Measurements from ENCODE around the gene TEDC1. TPM values are rescaled to one million over a fixed set of nuclear protein-coding genes. Genes with fewer than 3 reads are reported as not detected.

TEDC1 gene
- total RNA-seq, 4 donors from 2014 or later, result 2.8 to 16.9 (median 5.4) TPM

DNA sequence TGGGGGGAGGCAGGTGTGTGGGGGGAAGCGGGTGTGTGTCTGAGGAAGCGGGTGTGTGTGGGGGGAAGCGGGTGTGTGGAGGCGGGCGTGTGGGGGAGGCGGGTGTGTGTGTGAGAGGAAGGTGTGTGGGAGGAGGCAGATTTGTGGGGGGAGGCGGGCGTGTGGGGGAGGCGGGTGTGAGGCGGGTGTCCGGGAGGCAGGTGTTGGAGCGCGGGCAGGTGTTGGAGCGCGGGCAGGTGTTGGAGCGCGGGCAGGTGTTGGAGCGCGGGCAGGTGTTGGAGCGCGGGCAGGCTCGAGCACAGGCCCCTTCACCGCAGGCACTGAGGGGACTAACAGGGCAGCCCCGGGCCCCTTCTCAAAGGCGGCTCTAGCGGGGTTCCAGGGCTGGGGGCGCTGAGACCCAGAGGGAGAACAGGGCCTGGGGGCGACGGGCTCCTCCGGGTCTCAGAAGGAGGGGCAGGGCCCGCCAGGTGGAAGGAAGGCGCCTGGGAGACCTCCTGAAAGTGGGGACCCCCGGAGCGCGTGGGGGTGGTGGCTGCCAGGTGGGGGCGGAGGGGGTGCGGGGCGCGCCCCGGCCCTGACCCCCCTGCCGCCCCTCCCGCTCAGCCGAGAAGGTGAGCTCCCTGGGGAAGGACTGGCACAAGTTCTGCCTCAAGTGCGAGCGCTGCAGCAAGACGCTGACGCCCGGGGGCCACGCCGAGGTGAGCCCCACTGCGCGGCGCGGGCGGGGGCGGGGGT is 13.2 kb upstream of the TEDC1 start:
- intact Hi-C loops (cut with DNase I; ENCODE audit: low total_unique reads), result no loop called here
- TF ChIP-seq POLR2A (IDR thresholded peaks at IDR 0.05) (no peak), CTCF (IDR thresholded peaks at IDR 0.05) (no peak)
- 61 to 69% methylated on average over 30 to 40 of the region's 56 CpGs for WGBS, 2 donors
- no peak for DNase-seq (ENCODE audit: low spot score in 2 of 2)
- H3K4me3 ChIP-seq (ENCODE audit: low read depth, poor library complexity, severe bottlenecking), result no peak overlapping the region

GRCh38 chr14:105478398-105479251 is 12.4 kb upstream of the TEDC1 start:
- DNase-seq (ENCODE audit: low spot score in 2 of 2), result no peak
- TF ChIP-seq CTCF (IDR thresholded peaks at IDR 0.05) (no peak), POLR2A (IDR thresholded peaks at IDR 0.05) (no peak)
- intact Hi-C loops (cut with DNase I; ENCODE audit: low total_unique reads), result no loop called here
- 64 to 69% methylated on average over 42 to 46 of the region's 81 CpGs for WGBS, 2 donors
- H3K4me3 ChIP-seq (ENCODE audit: low read depth, poor library complexity, severe bottlenecking), result no peak overlapping the region

DNA sequence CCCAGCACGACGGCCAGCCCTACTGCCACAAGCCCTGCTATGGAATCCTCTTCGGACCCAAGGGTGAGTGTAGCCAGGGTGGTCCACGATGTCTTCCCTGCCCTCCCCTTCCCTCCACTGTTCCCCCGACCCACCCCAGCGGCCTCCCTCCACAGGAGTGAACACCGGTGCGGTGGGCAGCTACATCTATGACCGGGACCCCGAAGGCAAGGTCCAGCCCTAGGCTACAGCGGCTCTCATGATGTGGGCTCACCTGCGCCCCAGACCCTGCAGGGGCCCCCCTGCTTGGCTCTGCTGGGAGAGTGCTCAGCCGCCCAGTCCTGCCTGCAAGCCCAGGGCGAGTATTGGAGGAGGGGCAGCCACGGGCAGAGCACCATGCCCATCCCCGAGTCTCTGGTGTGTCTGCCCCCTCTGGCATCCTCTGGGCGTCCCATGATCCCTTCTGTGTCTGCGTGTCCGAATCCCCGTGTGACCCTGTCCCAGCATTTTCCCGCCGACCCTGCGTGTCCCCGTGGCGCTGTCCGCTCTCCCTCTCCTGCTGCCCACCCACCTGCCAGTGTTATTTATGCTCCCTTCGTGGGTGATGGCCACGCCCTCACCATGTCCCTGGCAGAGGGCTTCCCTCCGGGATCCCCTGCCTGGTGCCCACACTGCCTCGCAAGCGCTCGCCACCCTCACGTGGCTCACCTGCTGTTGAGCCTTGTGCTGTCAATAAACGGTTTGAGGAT is 11.5 kb upstream of the TEDC1 start:
- WGBS, 2 donors, result 66 to 68% methylated on average over 28 to 32 of the region's 34 CpGs
- intact Hi-C loops (cut with DNase I; ENCODE audit: low total_unique reads), result no loop called here
- no peak for TF ChIP-seq POLR2A (IDR thresholded peaks at IDR 0.05)
- TF ChIP-seq CTCF (IDR thresholded peaks at IDR 0.05), result no peak
- H3K4me3 ChIP-seq (ENCODE audit: low read depth, poor library complexity, severe bottlenecking), result no peak overlapping the region
- no peak for DNase-seq (ENCODE audit: low spot score in 2 of 2)

DNA sequence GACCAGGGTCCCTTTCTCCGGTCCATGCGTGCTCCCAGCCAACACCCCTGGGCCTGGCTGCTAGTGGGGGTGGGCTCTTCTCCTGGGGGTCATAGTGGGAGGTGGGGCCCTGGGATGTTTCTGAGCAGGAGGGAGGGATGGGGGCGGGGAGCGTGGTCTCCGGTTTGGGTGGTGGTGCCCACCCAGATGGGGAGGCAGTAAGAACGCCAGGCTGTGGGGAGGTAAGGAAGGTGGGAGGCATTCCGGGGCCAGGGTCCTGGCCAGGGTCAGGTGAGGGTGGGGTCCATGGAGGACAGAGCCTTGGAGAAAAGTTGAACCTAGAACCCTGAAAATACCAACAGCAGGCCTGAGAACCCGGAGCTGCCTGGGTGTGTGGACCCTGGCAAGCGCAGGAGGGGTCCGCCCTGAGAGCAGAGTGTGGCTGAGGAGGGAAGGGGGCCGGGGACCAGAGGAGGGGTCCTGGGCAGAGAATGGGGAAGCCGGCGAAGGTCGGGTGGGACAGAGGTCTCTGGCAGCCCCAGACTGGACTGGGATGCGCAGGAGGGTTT is 10.8 kb upstream of the TEDC1 start:
- no peak overlapping the region for H3K4me3 ChIP-seq (ENCODE audit: low read depth, poor library complexity, severe bottlenecking)
- WGBS, 2 donors, result 62 to 66% methylated on average over 15 of the region's 15 CpGs
- TF ChIP-seq CTCF (IDR thresholded peaks at IDR 0.05) (no peak), POLR2A (IDR thresholded peaks at IDR 0.05) (no peak)
- no peak for DNase-seq (ENCODE audit: low spot score in 2 of 2)
- intact Hi-C loops (cut with DNase I; ENCODE audit: low total_unique reads), result no loop called here

All from lower leg skin (tissue), 4 donors.